Measurements from ENCODE around the gene ITPRIP. TPM values are rescaled to one million over a fixed set of nuclear protein-coding genes. Genes with fewer than 3 reads are reported as not detected.

Gene ITPRIP
- total RNA-seq, 1 experiment from 2014 or later = 24.8 TPM

DNA sequence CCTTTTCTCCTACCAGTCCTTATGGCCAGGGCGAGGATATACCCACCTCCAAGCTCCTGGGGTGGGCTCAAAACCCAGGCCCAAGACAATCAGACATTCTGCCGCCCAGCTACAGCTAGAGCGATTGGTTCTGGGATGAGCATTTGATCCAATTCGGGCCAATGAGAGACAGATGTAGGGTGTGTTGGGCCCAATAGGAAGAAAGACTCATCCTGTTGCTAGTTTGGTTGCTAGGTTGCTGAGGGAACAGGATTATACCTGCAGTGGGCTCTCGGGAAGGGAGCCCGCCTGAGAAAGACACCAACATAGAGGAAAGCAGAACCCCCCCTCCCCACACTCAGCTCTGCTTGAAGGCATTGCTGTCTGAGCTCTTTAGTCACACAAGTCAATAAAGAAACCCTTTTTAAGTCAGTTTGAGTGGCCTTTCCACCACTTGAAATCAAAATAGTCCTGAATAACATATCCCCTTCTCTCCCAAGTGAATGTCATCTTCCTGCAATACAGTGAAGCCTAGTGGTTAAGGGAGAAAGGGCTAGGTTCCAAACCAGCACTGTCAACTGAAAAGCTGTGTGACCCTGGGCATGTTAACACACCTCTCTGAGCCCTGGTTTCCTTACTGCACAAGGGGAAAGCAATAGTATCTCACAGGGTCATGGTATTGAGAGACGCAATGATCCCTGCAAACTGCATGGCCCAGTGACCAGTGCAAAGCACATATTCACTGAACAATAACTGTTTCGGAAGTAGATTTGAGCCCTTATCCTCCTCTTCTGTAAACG is 21.8 kb downstream of the ITPRIP start:
- TF ChIP-seq CTCF (conservative IDR thresholded peaks at IDR 0.05; ENCODE audit: low read depth, low read length) (no peak), EZH2 (IDR thresholded peaks at IDR 0.05; ENCODE audit: borderline replicate concordance, low read depth, low read length, poor library complexity, severe bottlenecking) (no peak)
- no peak overlapping the region for H3K4me3 ChIP-seq (ENCODE audit: low read depth, low read length, poor library complexity, severe bottlenecking)
- intact Hi-C loops (cut with micrococcal nuclease; ENCODE audit: unreplicated experiment) = no loop called here
- H3K36me3 ChIP-seq (ENCODE audit: insufficient read depth, low read length, poor library complexity, severe bottlenecking) = peaks cover 39% of the 10 kb centered on the region
- DNase-seq (ENCODE audit: low spot score) = no peak
- peak overlapping the region; percentile 18 for H3K27ac ChIP-seq (ENCODE audit: low read depth, low read length, poor library complexity, severe bottlenecking)
- H3K4me1 ChIP-seq (ENCODE audit: insufficient read depth, low read length, poor library complexity, severe bottlenecking) = peaks cover 21% of the 10 kb centered on the region
- no peaks in the 10 kb centered on the region for H3K9me3 ChIP-seq (ENCODE audit: low read depth, low read length, poor library complexity, severe bottlenecking)
- POLR2A ChIA-PET (ENCODE audit: low non-redundant PET) = interaction anchor here (0.7 kb wide), 1 partner anchor 10 kb away, joined by 3 read pairs; no protein-coding TSS in a partner anchor
- CTCF ChIA-PET = no interaction called here
- no TSS peak for BruUV-seq (replicated peaks)
- H3K27me3 ChIP-seq (replicated peaks; ENCODE audit: insufficient read depth, low read depth, low read length, poor library complexity) = no peaks in the 10 kb centered on the region

GRCh38 chr10:104315486-104315921 is 22.8 kb downstream of the ITPRIP start:
- intact Hi-C loops (cut with micrococcal nuclease; ENCODE audit: unreplicated experiment) = no loop called here
- no peaks in the 10 kb centered on the region for H3K9me3 ChIP-seq (ENCODE audit: low read depth, low read length, poor library complexity, severe bottlenecking)
- no peak overlapping the region for H3K4me3 ChIP-seq (ENCODE audit: low read depth, low read length, poor library complexity, severe bottlenecking)
- no peak overlapping the region for H3K27ac ChIP-seq (ENCODE audit: low read depth, low read length, poor library complexity, severe bottlenecking)
- ChIA-PET POLR2A (ENCODE audit: low non-redundant PET) (no interaction called here), CTCF (no interaction called here)
- DNase-seq (ENCODE audit: low spot score) = no peak
- H3K4me1 ChIP-seq (ENCODE audit: insufficient read depth, low read length, poor library complexity, severe bottlenecking) = peaks cover 17% of the 10 kb centered on the region
- BruUV-seq (replicated peaks) = no TSS peak
- no peaks in the 10 kb centered on the region for H3K27me3 ChIP-seq (replicated peaks; ENCODE audit: insufficient read depth, low read depth, low read length, poor library complexity)
- no peak for TF ChIP-seq CTCF (conservative IDR thresholded peaks at IDR 0.05; ENCODE audit: low read depth, low read length)
- no peak for TF ChIP-seq EZH2 (IDR thresholded peaks at IDR 0.05; ENCODE audit: borderline replicate concordance, low read depth, low read length, poor library complexity, severe bottlenecking)
- H3K36me3 ChIP-seq (ENCODE audit: insufficient read depth, low read length, poor library complexity, severe bottlenecking) = peaks cover 39% of the 10 kb centered on the region

GRCh38 chr10:104314591-104315485 is 23.4 kb downstream of the ITPRIP start:
- H3K4me1 ChIP-seq (ENCODE audit: insufficient read depth, low read length, poor library complexity, severe bottlenecking) = peaks cover 17% of the 10 kb centered on the region
- POLR2A ChIA-PET (ENCODE audit: low non-redundant PET) = no interaction called here
- CTCF ChIA-PET = no interaction called here
- intact Hi-C loops (cut with micrococcal nuclease; ENCODE audit: unreplicated experiment) = no loop called here
- no peaks in the 10 kb centered on the region for H3K9me3 ChIP-seq (ENCODE audit: low read depth, low read length, poor library complexity, severe bottlenecking)
- no peak for DNase-seq (ENCODE audit: low spot score)
- H3K27ac ChIP-seq (ENCODE audit: low read depth, low read length, poor library complexity, severe bottlenecking) = no peak overlapping the region
- no TSS peak for BruUV-seq (replicated peaks)
- TF ChIP-seq EZH2 (IDR thresholded peaks at IDR 0.05; ENCODE audit: borderline replicate concordance, low read depth, low read length, poor library complexity, severe bottlenecking) = no peak
- TF ChIP-seq CTCF (conservative IDR thresholded peaks at IDR 0.05; ENCODE audit: low read depth, low read length) = no peak
- no peak overlapping the region for H3K4me3 ChIP-seq (ENCODE audit: low read depth, low read length, poor library complexity, severe bottlenecking)
- peaks cover 39% of the 10 kb centered on the region for H3K36me3 ChIP-seq (ENCODE audit: insufficient read depth, low read length, poor library complexity, severe bottlenecking)
- no peaks in the 10 kb centered on the region for H3K27me3 ChIP-seq (replicated peaks; ENCODE audit: insufficient read depth, low read depth, low read length, poor library complexity)
